NT2/D1 (cell line): ENCODE measurements around the gene FAM89B.

Experiments used
- SUZ12 ChIP-seq: IDR thresholded peaks from 2 replicates; pipeline ENCODE4 v1.6.1; 2011; ENCODE audit not compliant: insufficient read length, insufficient read depth; ENCODE audit errors: extremely low read depth
- YY1 ChIP-seq: IDR thresholded peaks from 2 replicates; pipeline ENCODE4 v1.6.1; 2011; ENCODE audit not compliant: insufficient read length, insufficient read depth
- ZNF274 ChIP-seq: IDR thresholded peaks from 2 replicates; pipeline ENCODE4 v1.6.1; 2011; ENCODE audit warnings: mild to moderate bottlenecking, low read depth, low read length

- no peak for TF ChIP-seq ZNF274
- no peak for TF ChIP-seq YY1
- no peak for TF ChIP-seq SUZ12
These were observed 25.9 kb upstream of the FAM89B start for GRCh38 chr11:65546217-65546958.
